Uterus (tissue), 4 donors: ENCODE results near the gene FAIM2. TPM values are rescaled to one million over a fixed set of nuclear protein-coding genes. Genes with fewer than 3 reads are reported as not detected.
"Not testable (repeated sequence)": the region's sequence is repeated elsewhere in the genome, so short reads cannot be mapped to it uniquely, and the experiment has no call there.

ENCODE experiments used
- DNase-seq, 2 donors: peaks; one replicate each; pipeline ENCODE4 v3.0.0-alpha.2; 2019 to 2020
- H3K27ac ChIP-seq, 2 donors: fragments of 200-600 bp; sonication (generic); 1 replicate in 1 of 2; 2 replicates in 1 of 2; pipeline ENCODE4 v1.5.1; 2016 to 2018
- H3K27me3 ChIP-seq, 2 donors: fragments of 200-600 bp; sonication (generic); one replicate each; pipeline ENCODE4 v1.5.1; 2018 to 2019; ENCODE audit warnings: control low read depth in 1 of 2
- H3K36me3 ChIP-seq, 2 donors: fragments of 200-600 bp; sonication (generic); one replicate each; pipeline ENCODE4 v1.5.1; 2019; ENCODE audit warnings: control low read depth in 1 of 2
- H3K4me1 ChIP-seq, 2 donors: fragments of 200-600 bp; sonication (generic); one replicate each; pipeline ENCODE4 v1.5.1; 2018 to 2019; ENCODE audit warnings: control low read depth in 1 of 2
- H3K4me3 ChIP-seq, 2 donors: fragments of 200-600 bp; sonication (generic); 1 replicate in 1 of 2; 2 replicates in 1 of 2; pipeline ENCODE4 v1.5.1; 2018 to 2019; ENCODE audit warnings: mild to moderate bottlenecking in 1 of 2
- H3K9me3 ChIP-seq, 2 donors: fragments of 200-600 bp; sonication (generic); one replicate each; pipeline ENCODE4 v1.5.1; 2019; ENCODE audit warnings: control low read depth in 1 of 2
- POLR2A ChIP-seq, 2 donors: fragments of 450-650 bp; IDR thresholded peaks; one replicate each; pipeline ENCODE4 v1.6.1; 2016; ENCODE audit warnings: antibody characterized with exemption in 2 of 2, mild to moderate bottlenecking in 1 of 2, moderate library complexity in 1 of 2
- intact Hi-C: fragments of 100-400 bp; cut with DNase I; formaldehyde crosslinking; loops from one replicate; pipeline ENCODE4 v1.15.1; 2023; ENCODE audit warnings: low total_unique reads
- total RNA-seq, 4 donors: library from RNA; depleted of rRNA in 3 of 4; stranded (reverse); fragments of >200 nt in 3 of 4; gene quantifications; one replicate each; pipeline versions ENCODE4 v1.1.0 to v1.2.4, GENCODE V29; 2014 to 2023
- TF ChIP-seq, protein P1 (sequence below), 4 experiments: fragments of 200-600 bp in 2 of 4; fragments of 450-650 bp in 2 of 4; sonication (generic) in 2 of 4; IDR thresholded peaks; one replicate each; pipeline ENCODE4 v1.5.1; 2016 to 2019; ENCODE audit warnings: antibody characterized with exemption in 4 of 4, mild to moderate bottlenecking in 2 of 4, moderate library complexity in 1 of 4
- donor health status: DM: yes; HTN: yes; CAD: no.

Gene FAIM2
- total RNA-seq, 4 donors from 2014 or later = 1.0 to 11.9 (median 5.5) TPM

DNA sequence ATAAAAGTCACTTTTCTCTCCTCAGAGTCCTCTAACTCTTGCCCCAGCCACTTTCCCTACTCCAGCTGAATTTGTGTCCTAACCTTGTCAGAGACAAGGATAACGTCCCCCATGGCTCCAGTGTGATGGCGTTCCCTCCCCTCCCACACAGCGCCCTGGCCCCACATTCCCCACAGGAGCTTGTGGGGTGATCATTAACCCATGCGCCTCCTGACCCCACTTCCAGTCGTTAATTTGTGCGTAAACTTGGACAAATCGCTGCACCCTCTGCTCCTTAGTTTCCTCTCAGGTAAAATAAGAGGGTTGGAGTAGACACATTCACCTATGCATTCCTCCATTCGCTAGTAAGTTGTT is 37.9 kb downstream of the FAIM2 start:
- H3K4me1 ChIP-seq = peaks cover 15 to 20% of the 10 kb centered on the region in 2 donors

GRCh38 chr12:49865109-49865781 is 38.5 kb downstream of the FAIM2 start:
- TF ChIP-seq POLR2A (IDR thresholded peaks at IDR 0.05) = no peak
- TF ChIP-seq, protein P1, sequence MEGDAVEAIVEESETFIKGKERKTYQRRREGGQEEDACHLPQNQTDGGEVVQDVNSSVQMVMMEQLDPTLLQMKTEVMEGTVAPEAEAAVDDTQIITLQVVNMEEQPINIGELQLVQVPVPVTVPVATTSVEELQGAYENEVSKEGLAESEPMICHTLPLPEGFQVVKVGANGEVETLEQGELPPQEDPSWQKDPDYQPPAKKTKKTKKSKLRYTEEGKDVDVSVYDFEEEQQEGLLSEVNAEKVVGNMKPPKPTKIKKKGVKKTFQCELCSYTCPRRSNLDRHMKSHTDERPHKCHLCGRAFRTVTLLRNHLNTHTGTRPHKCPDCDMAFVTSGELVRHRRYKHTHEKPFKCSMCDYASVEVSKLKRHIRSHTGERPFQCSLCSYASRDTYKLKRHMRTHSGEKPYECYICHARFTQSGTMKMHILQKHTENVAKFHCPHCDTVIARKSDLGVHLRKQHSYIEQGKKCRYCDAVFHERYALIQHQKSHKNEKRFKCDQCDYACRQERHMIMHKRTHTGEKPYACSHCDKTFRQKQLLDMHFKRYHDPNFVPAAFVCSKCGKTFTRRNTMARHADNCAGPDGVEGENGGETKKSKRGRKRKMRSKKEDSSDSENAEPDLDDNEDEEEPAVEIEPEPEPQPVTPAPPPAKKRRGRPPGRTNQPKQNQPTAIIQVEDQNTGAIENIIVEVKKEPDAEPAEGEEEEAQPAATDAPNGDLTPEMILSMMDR (IDR thresholded peaks at IDR 0.05) = no peak
- H3K27ac ChIP-seq = no peak overlapping the region
- no peaks in the 10 kb centered on the region for H3K36me3 ChIP-seq
- intact Hi-C loops = loop anchor here (5.0 kb wide), 1 partner anchor 102 kb away; no protein-coding TSS in a partner anchor
- no peaks in the 10 kb centered on the region for H3K27me3 ChIP-seq
- peaks cover 15 to 20% of the 10 kb centered on the region in 2 donors for H3K4me1 ChIP-seq
- no peaks in the 10 kb centered on the region for H3K9me3 ChIP-seq
- no peak overlapping the region for H3K4me3 ChIP-seq
- DNase-seq = no peak

More for the DNA sequence above, 37.9 kb downstream of the FAIM2 start:
- intact Hi-C loops = loop anchor here (5.0 kb wide), 1 partner anchor 102 kb away; no protein-coding TSS in a partner anchor
- DNase-seq = no peak
- Histone ChIP-seq H3K36me3 (no peaks in the 10 kb centered on the region), H3K9me3 (no peaks in the 10 kb centered on the region), H3K27me3 (no peaks in the 10 kb centered on the region), H3K4me3 (no peak overlapping the region), H3K27ac (no peak overlapping the region)
- no peak for TF ChIP-seq POLR2A (IDR thresholded peaks at IDR 0.05)
- TF ChIP-seq, protein P1 (IDR thresholded peaks at IDR 0.05) = no peak

DNA sequence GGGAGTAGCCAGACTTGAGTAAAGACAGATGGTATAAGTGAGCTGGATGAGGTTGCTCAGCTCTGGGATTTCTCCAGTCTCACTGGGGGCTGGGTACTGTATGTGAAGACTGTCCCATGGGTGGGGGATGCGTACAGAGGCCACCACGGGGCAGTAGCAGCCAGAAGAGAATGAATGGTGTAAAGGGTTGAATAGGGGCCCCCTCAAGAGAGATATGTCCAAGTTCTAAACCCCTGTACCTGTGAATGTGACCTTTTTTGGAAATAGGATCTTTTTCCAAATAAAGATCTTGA is 39.0 kb downstream of the FAIM2 start:
- Histone ChIP-seq H3K9me3 (no peaks in the 10 kb centered on the region), H3K27me3 (no peaks in the 10 kb centered on the region), H3K36me3 (no peaks in the 10 kb centered on the region), H3K4me3 (no peak overlapping the region), H3K27ac (no peak overlapping the region), H3K4me1 (peaks cover 13 to 20% of the 10 kb centered on the region in 2 donors)
- no peak for TF ChIP-seq POLR2A (IDR thresholded peaks at IDR 0.05)
- TF ChIP-seq, protein P1 (IDR thresholded peaks at IDR 0.05) = no peak
- intact Hi-C loops = loop anchor here (5.0 kb wide), 1 partner anchor 103 kb away; no protein-coding TSS in a partner anchor
- no peak for DNase-seq

- Histone ChIP-seq H3K27me3 (no peaks in the 10 kb centered on the region), H3K4me1 (peaks cover 11 to 20% of the 10 kb centered on the region in 2 donors), H3K9me3 (no peaks in the 10 kb centered on the region), H3K4me3 (no peak overlapping the region), H3K36me3 (no peaks in the 10 kb centered on the region), H3K27ac (no peak overlapping the region)
- intact Hi-C loops = no loop called here
- no peak for DNase-seq
- TF ChIP-seq, protein P1 (IDR thresholded peaks at IDR 0.05) = no peak
- TF ChIP-seq POLR2A (IDR thresholded peaks at IDR 0.05) = no peak
These were observed 39.5 kb downstream of the FAIM2 start for GRCh38 chr12:49863946-49864797.

- DNase-seq, H3K27ac ChIP-seq, H3K9me3 ChIP-seq, H3K4me3 ChIP-seq, H3K4me1 ChIP-seq, intact Hi-C loops, H3K27me3 ChIP-seq, H3K36me3 ChIP-seq: not testable (repeated sequence)
These were observed 42.8 kb downstream of the FAIM2 start for GRCh38 chr12:49860921-49861320.

GRCh38 chr12:49855890-49856289 is 47.8 kb downstream of the FAIM2 start:
- intact Hi-C loops, H3K9me3 ChIP-seq, H3K36me3 ChIP-seq, H3K27ac ChIP-seq, H3K4me3 ChIP-seq, H3K4me1 ChIP-seq, H3K27me3 ChIP-seq, DNase-seq: not testable (repeated sequence)
